GM19324 (cell line): ENCODE data around the gene KRTAP6-2.

Experiments
- ATAC-seq: cut with Tn5 transposase; IDR thresholded peaks from one replicate; pipeline ENCODE4 v1.9.1; 2021; ENCODE audit warnings: mild to moderate bottlenecking, moderate library complexity; ENCODE audit not compliant: unreplicated experiment, low FRiP score

The KRTAP6-2 gene, protein sequence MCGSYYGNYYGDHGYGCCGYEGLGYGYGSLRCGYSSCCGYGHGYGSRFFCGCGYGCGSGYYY

DNA sequence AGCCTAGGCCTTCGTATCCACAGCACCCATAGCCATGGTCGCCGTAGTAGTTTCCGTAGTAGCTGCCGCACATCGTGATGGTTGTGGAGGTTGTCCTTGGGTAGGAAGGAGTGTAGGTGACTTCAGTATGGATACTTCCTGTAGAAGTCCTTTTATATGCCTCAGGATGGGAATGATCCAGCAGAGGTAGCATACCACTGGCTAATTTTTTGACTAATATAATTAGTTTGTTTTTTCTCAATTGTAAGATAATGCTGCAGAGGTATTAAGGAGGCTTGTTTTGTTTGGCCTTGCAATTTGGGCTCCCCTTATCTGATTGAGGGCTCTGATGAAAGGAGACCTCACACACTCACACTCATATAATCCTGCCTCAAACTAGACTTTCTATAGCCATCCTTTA is at the start of gene KRTAP6-2:
Gene KRTAP6-2 (minus strand): TSS at position 101 of the 400 bp plus-strand sequence. CDS start 28 bp downstream, at position 73.
- no peak for ATAC-seq

DNA sequence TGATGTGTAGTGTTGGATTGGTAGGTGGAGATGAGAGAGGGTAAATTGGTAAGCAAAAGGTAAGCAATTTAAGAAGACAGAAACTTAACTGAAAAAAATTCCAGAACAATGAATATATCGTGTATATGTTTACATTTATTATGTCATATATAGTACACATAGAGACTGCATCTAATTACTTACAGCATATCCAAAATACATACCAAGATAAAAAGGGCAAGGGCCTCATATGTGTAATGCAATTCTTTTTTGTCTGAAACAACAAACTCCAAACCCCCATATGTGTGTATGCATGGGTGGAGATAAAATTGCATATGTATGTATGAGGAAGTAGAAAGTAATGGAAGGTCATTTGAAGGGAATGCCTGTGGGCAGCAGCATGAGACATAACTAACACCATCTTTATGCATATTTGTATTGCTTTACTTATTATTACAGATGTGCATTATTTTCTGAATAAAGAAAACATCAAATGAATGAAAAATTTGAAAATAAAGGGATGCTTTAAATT is 48.3 kb upstream of the KRTAP6-2 start:
- no peak for ATAC-seq

DNA sequence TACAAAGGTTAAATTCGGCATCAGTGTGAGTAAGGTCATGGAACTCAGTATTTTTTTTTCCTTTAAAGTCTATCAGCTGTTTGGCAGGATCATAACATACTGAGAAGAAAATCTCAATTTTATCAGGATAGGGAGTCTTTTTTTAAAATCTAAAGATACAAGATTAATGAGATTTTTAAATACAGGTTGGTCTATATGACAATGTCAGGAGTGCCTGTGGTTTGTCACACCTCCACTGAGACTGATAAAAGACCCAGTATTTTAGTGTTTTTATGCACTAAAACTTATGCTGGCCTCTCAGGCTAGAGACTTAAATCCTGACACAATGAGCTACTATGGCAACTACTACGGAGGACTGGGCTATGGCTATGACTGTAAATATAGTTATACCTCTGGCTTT is 43.9 kb upstream of the KRTAP6-2 start, which contains the start of gene KRTAP20-3:
Gene KRTAP20-3 (plus strand): TSS at position 301 of the 400 bp plus-strand sequence.
- no peak for ATAC-seq

DNA sequence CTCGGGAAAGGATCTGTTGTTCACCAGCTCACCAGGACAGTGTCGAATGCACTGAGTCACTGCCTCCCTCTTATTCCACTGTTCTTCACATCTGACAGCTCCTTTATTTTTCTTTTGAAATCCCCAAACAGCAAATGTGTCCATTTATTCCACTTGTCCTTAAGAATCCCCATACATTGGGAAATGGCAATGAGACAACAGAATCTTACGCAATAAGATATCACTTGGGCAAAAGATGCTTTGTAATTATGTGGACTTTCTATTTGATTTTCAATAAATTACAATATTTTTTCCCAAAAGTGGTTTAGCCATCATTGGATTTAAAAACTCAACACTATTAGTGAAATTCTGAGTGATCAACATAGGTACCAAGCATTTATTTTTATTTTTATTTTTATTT is 40.0 kb upstream of the KRTAP6-2 start:
- no peak for ATAC-seq

DNA sequence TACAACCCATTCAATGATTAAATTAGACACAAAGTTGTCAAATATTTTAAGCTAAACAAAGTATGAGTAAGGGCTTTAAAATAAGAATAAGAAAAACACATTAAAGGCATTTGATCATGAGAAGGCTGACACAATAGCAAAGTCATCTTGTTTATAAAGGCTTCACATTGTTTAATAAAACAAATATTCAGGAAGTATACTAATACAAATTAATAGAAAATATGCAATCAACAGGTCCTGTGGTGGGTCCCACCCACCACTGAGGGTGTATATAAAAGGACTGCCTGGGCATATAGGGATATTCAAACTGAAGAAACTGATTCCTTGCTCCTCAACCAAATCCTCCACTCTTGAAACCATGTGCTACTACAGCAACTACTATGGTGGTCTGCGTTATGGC is 36.2 kb upstream of the KRTAP6-2 start, which contains the start of gene KRTAP20-2:
Gene KRTAP20-2 (plus strand): TSS at position 301 of the 400 bp plus-strand sequence. CDS start 58 bp downstream, at position 359.
- no peak for ATAC-seq

DNA sequence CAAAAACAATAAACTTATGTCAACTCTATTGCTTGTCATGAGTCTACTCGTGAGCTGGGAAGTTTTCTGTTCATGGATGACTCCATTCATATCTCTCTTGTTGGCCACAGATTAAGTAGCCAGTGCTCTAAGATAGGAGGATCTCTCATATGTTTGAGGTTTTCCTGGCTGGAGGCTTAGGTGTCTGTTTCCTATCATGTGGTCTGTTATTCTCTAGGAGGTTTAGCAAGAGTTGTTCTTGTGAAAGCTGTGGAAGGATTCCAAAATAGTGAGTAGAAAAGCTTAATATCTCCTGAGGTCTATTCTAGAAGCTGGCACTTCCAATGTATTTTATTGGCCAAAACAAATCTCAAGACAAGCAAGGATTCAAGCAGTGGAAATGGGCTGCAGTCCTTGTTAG is 30.5 kb upstream of the KRTAP6-2 start:
- no peak for ATAC-seq

DNA sequence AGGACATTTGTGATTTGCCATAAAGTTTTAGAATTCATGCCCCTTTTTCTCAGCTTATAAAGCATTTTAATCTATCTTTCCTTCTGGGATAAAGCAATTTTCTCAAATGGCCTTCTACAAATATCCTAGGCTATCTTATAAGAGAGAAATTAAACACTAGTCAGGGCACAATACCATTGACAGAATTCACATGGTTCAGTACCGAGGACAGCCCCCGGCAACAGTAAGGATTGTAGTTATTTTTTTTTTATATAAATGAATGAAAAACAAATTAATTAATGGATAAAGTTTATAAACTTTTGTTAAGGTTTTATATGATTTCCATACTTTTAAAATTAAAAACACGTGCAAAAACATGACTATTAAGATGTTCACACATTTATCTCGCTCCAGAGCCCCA is 29.4 kb upstream of the KRTAP6-2 start:
- ATAC-seq = no peak

DNA sequence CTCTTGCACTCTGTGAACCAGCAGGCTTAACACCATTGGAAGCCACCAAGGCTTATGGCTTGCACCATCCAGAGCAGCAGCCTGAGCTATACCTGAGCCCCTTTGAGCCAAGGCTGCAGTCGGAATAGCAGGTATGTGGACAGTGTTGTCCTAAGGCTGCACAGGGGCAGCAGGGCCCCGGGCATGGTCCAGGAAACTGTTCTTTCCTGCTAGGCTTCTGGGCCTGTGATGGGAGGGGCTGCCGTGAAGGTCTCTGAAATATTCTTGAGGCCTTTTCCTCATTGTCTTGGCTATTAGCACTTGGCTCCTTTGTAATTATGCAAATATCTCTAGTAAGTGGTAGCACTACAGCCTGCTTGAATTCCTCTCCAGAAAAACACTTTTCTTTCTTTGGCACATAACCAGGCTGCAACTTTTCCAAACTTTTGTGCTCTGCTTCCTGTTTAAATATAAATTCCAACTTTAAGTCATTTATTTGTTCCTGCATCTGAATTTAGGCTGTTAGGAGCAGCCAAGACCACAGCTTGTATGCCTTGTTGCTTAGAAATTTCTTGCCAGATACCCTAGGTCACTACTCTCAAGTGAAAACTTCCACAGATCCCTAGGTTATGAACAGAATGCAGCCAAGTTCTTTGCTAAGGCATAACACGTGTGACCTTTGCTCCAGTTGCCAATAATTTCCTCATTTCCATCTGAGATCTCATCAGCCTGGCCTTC is 26.9 kb upstream of the KRTAP6-2 start:
- no peak for ATAC-seq

DNA sequence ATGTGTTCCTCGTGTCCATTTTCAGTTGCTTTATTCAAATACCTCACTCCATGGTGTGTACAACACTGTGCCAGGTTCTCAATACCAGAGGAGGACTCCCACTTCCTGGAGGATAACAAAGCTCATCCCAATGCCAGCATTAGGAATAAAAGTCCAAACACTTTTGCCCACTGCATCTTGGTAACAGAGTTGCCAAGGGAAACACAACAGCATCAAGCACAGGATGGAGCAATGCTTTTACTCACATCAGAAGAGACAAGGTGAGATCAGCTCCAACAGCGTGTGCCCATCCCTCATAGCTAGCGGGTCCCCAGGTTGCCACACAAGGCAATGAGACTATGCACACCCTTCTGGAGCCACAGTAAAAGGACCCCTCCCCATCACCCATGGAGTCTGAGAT is 24.7 kb upstream of the KRTAP6-2 start:
- no peak for ATAC-seq

DNA sequence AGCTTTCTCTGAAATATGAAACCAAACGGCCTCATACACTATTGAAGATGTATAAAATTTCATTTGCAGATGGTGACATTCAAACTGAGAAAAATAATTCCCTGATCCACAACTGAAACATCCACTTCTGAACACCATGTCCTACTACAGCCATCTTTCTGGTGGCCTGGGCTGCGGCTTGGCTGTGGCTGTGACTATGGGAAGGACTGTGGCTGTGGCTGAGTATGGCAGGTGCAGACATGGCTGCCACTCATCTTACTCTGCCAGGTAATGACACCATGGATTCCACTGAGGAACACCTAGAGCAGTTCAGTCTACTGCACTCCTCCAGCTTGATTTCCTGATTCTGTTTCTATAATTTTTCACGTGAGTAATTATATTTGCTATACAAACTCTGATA is 21.8 kb upstream of the KRTAP6-2 start, which contains the start of gene KRTAP20-4:
Gene KRTAP20-4 (plus strand): TSS at position 106 of the 400 bp plus-strand sequence.
- no peak for ATAC-seq

DNA sequence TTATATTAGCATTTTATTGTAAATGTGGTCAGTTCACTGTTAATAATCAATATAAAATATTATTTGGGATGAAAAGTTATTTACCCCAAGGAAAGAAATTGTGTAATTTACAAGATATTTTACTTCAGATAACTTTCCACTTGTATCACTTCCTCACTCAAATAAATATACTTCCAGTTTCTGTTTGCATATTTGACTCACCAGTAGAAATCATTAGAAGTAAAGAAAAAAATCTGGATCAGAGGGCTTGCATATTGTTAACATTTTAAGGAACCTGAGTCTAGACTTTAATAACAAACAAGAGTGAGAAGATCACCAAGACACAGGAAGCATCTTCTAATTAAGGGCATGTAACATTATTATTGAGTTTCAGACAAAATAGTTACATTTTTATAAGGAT is 21.4 kb upstream of the KRTAP6-2 start:
- no peak for ATAC-seq

DNA sequence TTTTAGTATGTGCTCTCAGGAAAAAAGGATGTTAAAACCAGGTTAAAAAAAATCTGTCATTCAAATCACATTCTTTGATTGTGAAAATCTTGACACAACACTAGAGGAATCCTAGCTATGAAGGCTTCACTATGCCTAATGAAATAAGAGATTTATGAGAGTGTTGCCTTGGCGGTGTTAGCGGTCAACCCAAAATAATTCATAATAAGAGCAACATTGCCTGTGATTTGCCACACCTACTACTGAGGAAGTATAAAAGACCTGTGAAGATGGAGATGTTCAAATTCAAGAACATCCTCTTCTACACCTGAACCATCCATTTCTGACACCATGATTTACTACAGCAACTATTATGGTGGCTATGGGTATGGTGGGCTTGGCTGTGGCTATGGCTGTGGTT is 17.4 kb upstream of the KRTAP6-2 start, which contains the start of gene KRTAP20-1:
Gene KRTAP20-1 (plus strand): TSS at position 301 of the 400 bp plus-strand sequence. CDS start 30 bp downstream, at position 331.
- ATAC-seq = no peak

DNA sequence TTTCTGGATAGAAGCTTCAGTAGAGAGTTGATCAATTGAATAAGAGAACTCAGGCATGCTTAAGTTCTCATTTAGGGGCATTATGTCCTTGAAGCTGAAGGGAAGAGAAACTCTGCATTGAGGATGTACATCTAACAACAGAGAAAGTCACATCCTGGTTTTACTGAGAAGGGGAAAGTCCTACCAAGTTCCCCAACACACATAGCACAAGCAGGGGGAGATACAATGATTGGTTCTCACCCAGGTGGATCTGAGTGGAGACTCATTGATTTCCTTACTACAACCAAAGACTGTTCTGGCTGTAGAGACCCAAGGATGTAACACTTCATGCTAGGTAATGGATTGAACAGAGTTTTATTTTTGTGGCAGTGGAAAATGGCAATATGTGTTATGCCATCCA is 16.5 kb upstream of the KRTAP6-2 start:
- ATAC-seq = no peak

DNA sequence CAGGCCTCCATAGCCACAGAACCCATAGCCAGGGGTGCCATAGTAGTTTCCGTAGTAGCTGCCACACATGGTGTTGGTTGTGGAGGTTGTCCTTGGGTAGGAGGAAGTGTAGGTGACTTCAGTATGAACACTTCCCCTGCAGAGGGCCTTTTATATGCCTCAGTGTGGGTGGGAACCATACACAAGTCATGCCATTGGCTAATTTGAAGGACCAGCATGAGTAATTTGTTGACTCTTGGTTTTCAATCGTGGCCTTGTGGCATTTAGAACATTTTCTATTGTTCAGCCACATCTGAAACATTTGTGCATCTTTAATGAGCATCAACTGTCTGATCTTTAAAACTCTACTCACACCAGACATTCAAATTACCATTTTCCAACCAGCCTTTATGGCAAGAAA is 15.1 kb upstream of the KRTAP6-2 start, which contains the start of gene KRTAP6-1:
Gene KRTAP6-1 (minus strand): TSS at position 95 of the 400 bp plus-strand sequence. CDS start 26 bp downstream, at position 69.
- no peak for ATAC-seq

DNA sequence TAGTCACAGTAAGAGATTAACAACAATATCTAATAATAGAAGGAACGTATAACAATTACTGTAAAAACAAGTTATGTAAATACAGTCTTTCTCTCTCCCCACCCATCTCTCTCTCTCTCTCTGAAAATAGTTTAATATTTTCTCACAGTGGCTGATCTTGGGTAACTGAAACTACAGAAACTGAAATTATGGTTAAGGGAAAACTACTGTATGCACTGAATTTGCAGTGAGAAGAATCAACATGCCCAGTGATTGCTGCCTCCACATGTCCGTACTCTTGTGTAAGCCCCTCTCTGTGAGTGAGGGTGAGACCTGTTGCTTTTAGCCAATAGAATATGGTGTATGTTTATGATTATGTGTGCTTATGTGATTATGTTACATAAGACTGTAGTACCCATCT is 13.4 kb upstream of the KRTAP6-2 start:
- ATAC-seq = no peak

DNA sequence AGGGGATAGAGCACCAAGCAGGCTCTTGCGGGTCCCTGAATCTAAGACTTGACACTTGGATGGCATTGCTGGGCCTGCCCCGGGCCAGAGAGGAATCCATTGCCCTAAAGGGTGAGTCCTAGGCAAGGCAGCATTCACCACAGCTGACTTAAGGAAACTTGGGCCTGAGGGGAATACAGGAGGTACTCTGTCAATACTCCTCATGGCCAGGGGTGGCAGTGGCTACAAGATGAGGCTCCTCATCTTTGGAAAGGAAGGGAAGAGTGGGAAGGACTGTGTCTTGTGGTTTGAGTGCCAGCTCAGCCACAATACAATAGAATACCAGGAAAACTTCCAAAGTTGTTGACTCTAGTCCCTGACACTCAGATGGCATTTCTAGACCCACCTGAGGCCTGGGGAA is 7.3 kb upstream of the KRTAP6-2 start:
- ATAC-seq = no peak

DNA sequence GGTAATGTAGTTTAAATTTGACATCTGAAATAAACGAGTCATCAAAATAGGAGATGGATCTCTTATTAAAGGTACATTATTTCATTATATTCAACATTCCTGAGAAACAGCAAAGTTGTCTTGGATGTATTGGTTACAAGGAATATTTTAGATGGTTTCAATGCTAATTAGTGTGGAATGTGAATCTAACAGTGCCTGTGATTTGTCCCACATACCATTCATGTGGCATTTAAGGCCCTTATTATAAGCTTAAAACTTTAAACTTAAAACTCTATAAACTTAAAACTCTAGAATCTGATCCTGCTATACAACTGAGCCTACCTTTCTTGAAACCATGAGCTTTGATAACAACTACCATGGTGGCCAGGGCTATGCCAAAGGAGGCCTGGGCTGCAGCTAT is 2.1 kb upstream of the KRTAP6-2 start, which contains the start of gene KRTAP22-1:
Gene KRTAP22-1 (plus strand): TSS at position 301 of the 400 bp plus-strand sequence.
- no peak for ATAC-seq

DNA sequence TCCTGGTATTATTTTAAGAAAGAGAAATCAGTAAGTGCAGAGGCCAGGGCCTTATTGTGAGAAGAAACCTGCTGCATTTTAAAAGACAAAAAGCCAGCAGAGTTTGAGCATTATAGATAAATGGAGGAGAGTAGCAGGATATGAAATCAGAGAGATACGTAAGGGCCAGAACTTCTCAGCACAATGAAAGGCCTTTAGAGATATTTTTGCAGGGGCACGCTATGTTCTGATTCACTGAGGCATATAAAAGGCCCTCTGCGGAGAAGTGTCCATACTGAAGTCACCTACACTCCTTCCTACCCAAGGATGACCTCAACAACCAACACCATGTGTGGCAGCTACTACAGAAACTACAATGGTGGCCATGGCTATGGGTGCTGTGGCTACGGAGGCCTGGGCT is 6.6 kb downstream of the KRTAP6-2 start, which contains the start of gene KRTAP6-3:
Gene KRTAP6-3 (plus strand): TSS at position 301 of the 400 bp plus-strand sequence. CDS start 6 bp downstream, at position 307.
- ATAC-seq = no peak

DNA sequence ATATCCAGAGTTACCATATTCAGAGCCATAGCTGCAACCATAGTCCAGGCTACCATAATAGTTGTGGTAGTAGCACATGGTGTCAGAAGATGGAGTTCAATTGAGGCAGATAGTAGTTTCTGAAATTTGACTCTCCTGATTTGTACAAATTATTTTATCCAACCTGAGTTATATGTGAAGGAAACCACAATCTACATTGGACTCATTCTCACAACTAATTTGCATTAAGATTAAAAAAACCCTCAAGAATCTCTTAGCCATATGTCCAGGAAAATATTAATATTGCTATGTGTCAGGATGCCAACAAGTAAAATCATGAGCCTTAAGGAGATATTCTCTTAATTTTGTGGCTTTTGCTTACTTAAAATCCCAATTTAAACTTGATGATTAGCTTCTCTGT is 8.4 kb downstream of the KRTAP6-2 start, which contains the start of gene KRTAP22-2:
Gene KRTAP22-2 (minus strand): TSS at position 101 of the 400 bp plus-strand sequence.
- no peak for ATAC-seq

DNA sequence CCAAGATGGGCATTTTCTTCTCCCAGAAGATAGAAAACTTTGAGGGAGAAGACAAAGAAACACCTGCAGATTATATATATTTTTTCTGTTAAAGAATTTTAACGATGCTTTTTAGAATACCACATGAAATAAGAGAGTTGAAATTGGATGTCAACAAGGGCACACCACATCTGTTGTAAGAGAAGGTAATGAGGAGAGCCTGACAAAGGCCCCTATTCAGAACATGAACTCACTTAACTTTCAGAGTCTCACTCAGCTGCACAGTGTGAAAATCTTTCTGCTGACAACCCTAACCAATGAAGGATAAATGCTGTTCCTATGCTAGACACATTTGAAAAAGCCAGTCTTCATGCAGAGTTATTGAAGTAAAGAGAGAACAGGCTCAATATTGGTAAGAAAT is 15.8 kb downstream of the KRTAP6-2 start:
- no peak for ATAC-seq

DNA sequence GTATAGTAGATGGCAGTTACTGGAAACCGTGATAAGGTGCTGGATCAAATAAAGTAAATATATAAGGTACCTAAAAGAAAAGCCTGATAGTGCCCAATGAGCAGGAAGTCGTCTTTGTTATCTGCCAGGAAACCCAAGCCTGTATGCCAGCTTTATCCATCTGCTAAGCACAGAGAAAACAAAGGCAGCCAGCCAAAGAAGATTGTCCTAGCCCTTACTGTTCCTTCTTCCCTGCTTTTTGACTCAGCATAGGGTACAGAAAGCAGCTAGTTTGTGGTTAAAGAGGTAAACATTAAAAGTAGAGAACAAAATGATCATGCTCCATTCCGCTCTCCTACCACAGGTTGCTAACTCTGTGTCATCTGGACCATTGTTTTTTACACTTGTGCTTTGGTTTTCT is 18.6 kb downstream of the KRTAP6-2 start:
- no peak for ATAC-seq
